ENCODE results near the gene CNOT8.

DNA sequence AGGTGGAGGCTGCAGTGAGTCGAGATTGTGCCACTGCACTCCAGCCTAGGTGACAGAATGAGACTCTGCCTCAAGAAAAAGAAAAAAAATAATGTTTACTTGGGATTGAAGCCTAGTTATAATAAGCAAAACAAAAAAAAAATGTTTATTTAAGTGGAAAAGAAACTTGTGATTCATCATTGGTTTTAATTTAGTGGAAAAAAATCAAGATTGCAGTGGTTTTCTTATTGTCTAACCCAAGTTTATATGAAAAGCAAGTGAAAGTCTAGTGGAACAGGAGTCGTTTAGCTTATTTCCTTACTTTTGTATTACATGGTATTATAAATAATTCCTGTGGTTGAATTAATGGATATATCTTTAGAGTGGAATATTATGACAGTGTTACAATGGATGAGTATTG is 8.4 kb downstream of the CNOT8 start:
- TF ChIP-seq, protein P1, sequence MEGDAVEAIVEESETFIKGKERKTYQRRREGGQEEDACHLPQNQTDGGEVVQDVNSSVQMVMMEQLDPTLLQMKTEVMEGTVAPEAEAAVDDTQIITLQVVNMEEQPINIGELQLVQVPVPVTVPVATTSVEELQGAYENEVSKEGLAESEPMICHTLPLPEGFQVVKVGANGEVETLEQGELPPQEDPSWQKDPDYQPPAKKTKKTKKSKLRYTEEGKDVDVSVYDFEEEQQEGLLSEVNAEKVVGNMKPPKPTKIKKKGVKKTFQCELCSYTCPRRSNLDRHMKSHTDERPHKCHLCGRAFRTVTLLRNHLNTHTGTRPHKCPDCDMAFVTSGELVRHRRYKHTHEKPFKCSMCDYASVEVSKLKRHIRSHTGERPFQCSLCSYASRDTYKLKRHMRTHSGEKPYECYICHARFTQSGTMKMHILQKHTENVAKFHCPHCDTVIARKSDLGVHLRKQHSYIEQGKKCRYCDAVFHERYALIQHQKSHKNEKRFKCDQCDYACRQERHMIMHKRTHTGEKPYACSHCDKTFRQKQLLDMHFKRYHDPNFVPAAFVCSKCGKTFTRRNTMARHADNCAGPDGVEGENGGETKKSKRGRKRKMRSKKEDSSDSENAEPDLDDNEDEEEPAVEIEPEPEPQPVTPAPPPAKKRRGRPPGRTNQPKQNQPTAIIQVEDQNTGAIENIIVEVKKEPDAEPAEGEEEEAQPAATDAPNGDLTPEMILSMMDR (IDR thresholded peaks at IDR 0.05) = no peak
- TF ChIP-seq TAF1 (IDR thresholded peaks at IDR 0.05; ENCODE audit: borderline replicate concordance, low read depth, low read length) = no peak
